CD14-positive monocyte (primary cell): ENCODE data around the gene NPAS3. TPM values are rescaled to one million over a fixed set of nuclear protein-coding genes. Genes with fewer than 3 reads are reported as not detected.

Experiments used
- DNase-seq, 3 donors: peaks; one replicate each; pipeline ENCODE4 v3.0.0-alpha.2; 2011 to 2022
- H2AFZ ChIP-seq: 2 replicates; pipeline ENCODE4 v1.6.0; 2012; ENCODE audit warnings: mild to moderate bottlenecking, low read depth, low read length, inconsistent platforms; ENCODE audit not compliant: insufficient read depth, poor library complexity, severe bottlenecking
- H3K27ac ChIP-seq, 2 donors: 1 replicate in 1 of 2; 2 replicates in 1 of 2; pipeline ENCODE4 v1.5.1; 2012 to 2013; ENCODE audit warnings: low read length in 2 of 2, control low read depth in 1 of 2, inconsistent platforms in 1 of 2, low read depth in 1 of 2, mild to moderate bottlenecking in 1 of 2
- H3K27me3 ChIP-seq, 2 donors: one replicate each; pipeline versions ENCODE4 v1.6.0 to v1.6.1; 2011 to 2013; ENCODE audit warnings: low read length in 2 of 2; ENCODE audit not compliant: control insufficient read depth in 2 of 2, insufficient read depth in 2 of 2
- H3K36me3 ChIP-seq, 2 donors: replicated peaks in 1 of 2; 1 replicate in 1 of 2; 2 replicates in 1 of 2; pipeline versions ENCODE4 v1.5.1 to v1.6.1; 2012 to 2013; ENCODE audit warnings: low read length in 2 of 2, control low read depth in 1 of 2, inconsistent platforms in 1 of 2, mild to moderate bottlenecking in 1 of 2; ENCODE audit not compliant: insufficient read depth in 2 of 2, control insufficient read depth in 1 of 2
- H3K4me1 ChIP-seq, 2 donors: 1 replicate in 1 of 2; 2 replicates in 1 of 2; pipeline versions ENCODE4 v1.5.1 to v1.6.1; 2012 to 2013; ENCODE audit warnings: low read length in 2 of 2, control low read depth in 1 of 2, inconsistent platforms in 1 of 2, mild to moderate bottlenecking in 1 of 2, moderate library complexity in 1 of 2; ENCODE audit not compliant: insufficient read depth in 2 of 2, control insufficient read depth in 1 of 2
- H3K4me2 ChIP-seq: replicated peaks from 2 replicates; pipeline ENCODE3; 2012; ENCODE audit warnings: low read length, moderate library complexity, mild to moderate bottlenecking; ENCODE audit not compliant: poor library complexity, severe bottlenecking; ENCODE audit errors: extremely low read depth
- H3K4me3 ChIP-seq, 3 experiments: fragments of 200-600 bp in 1 of 3; sonication (generic) in 1 of 3; replicated peaks in 1 of 3; 1 replicate in 2 of 3; 2 replicates in 1 of 3; pipeline ENCODE4 v1.5.1; 2011 to 2013; ENCODE audit warnings: low read length in 3 of 3, mild to moderate bottlenecking in 3 of 3, control low read depth in 2 of 3, low read depth in 2 of 3, inconsistent platforms in 1 of 3, moderate library complexity in 1 of 3
- H3K79me2 ChIP-seq: 2 replicates; pipeline ENCODE4 v1.6.0; 2012; ENCODE audit warnings: mild to moderate bottlenecking, control low read depth, inconsistent platforms, low read length, moderate library complexity; ENCODE audit not compliant: insufficient read depth
- H3K9ac ChIP-seq: 2 replicates; pipeline ENCODE4 v1.6.0; 2017; ENCODE audit warnings: low read length, mild to moderate bottlenecking; ENCODE audit not compliant: insufficient read depth, poor library complexity, severe bottlenecking
- H3K9me3 ChIP-seq, 2 donors: replicated peaks in 1 of 2; 1 replicate in 1 of 2; 2 replicates in 1 of 2; pipeline versions ENCODE4 v1.5.1 to v1.6.1; 2012 to 2013; ENCODE audit warnings: low read length in 2 of 2, control low read depth in 1 of 2; ENCODE audit not compliant: control insufficient read depth in 1 of 2, insufficient read depth in 1 of 2
- H4K20me1 ChIP-seq: 2 replicates; pipeline ENCODE4 v1.6.0; 2012; ENCODE audit warnings: mild to moderate bottlenecking, low read length, control low read depth, moderate library complexity; ENCODE audit not compliant: insufficient read depth
- H3K27ac Mint-ChIP-seq, 7 donors: one replicate each; pipeline ENCODE4 v1.8.0; 2020; ENCODE audit warnings: mild to moderate bottlenecking in 7 of 7, mixed read lengths in 7 of 7, moderate library complexity in 6 of 7, inconsistent platforms in 2 of 7
- H3K27me3 Mint-ChIP-seq, 3 donors: one replicate each; pipeline ENCODE4 v1.8.0; 2021 to 2022; ENCODE audit warnings: low read depth in 3 of 3, mild to moderate bottlenecking in 3 of 3, mixed read lengths in 3 of 3, moderate library complexity in 3 of 3, inconsistent platforms in 1 of 3
- H3K36me3 Mint-ChIP-seq, 2 donors: one replicate each; pipeline ENCODE4 v1.8.0; 2020; ENCODE audit warnings: mixed read lengths in 2 of 2, inconsistent platforms in 1 of 2, mild to moderate bottlenecking in 1 of 2
- H3K4me1 Mint-ChIP-seq: one replicate; pipeline ENCODE4 v1.8.0; 2020; ENCODE audit warnings: mild to moderate bottlenecking, mixed read lengths
- H3K4me3 Mint-ChIP-seq, 2 donors: one replicate each; pipeline ENCODE4 v1.8.0; 2020; ENCODE audit warnings: mild to moderate bottlenecking in 2 of 2, mixed read lengths in 2 of 2, moderate library complexity in 1 of 2
- H3K9me3 Mint-ChIP-seq, 7 donors: one replicate each; pipeline ENCODE4 v1.8.0; 2020 to 2022; ENCODE audit warnings: mixed read lengths in 7 of 7, mild to moderate bottlenecking in 6 of 7, moderate library complexity in 6 of 7, inconsistent platforms in 2 of 7
- CTCF ChIP-seq: fragments of 200-600 bp; IDR thresholded peaks from one replicate; pipeline ENCODE4 v1.8.0; 2022; ENCODE audit warnings: antibody characterized with exemption, mild to moderate bottlenecking
- WGBS: methylation state at CpG from one replicate; pipeline ENCODE4 v1.1.5; 2013; ENCODE audit warnings: missing lambda C conversion rate; ENCODE audit not compliant: insufficient coverage; 5-methylcytosine and 5-hydroxymethylcytosine counted together
- intact Hi-C, 2 donors: fragments of 100-400 bp; cut with micrococcal nuclease; formaldehyde crosslinking; loops; one replicate each; pipeline versions ENCODE4 v1.15.0 to v1.15.1; 2023
- polyA plus RNA-seq, 3 donors: library from polyadenylated mRNA; depleted of rRNA in 1 of 3; unstranded in 2 of 3; stranded (reverse) in 1 of 3; fragments of 300-500 nt in 2 of 3; fragments of >200 nt in 1 of 3; fragmentation: Illumina TruSeq in 2 of 3; gene quantifications; 1 replicate in 2 of 3; 2 replicates in 1 of 3; pipeline ENCODE4 v1.2.3, GENCODE V29; 2012 to 2021

Gene NPAS3
- polyA plus RNA-seq, 3 donors: not detected

- peaks cover 0 to 7% (median 0%) of the 10 kb centered on the region in 7 donors for H3K9me3 Mint-ChIP-seq
- no peaks in the 10 kb centered on the region for H3K4me1 ChIP-seq
- no peak overlapping the region for H3K9ac ChIP-seq
- no peak overlapping the region for H3K4me3 Mint-ChIP-seq
- intact Hi-C loops: no loop called here
- no peaks in the 10 kb centered on the region for H3K9me3 ChIP-seq
- TF ChIP-seq CTCF: no peak
- H3K4me3 ChIP-seq: no peak overlapping the region
- no peaks in the 10 kb centered on the region for H4K20me1 ChIP-seq
- H3K4me1 Mint-ChIP-seq: no peaks in the 10 kb centered on the region
- no peak for DNase-seq
- no peaks in the 10 kb centered on the region for H3K27me3 ChIP-seq
- H2AFZ ChIP-seq: no peak overlapping the region
- H3K36me3 Mint-ChIP-seq: no peaks in the 10 kb centered on the region
- H3K27me3 Mint-ChIP-seq: peaks cover 0 to 3% (median 0%) of the 10 kb centered on the region in 3 donors
- H3K27ac ChIP-seq: no peak overlapping the region
- no peak overlapping the region for H3K27ac Mint-ChIP-seq
- no peaks in the 10 kb centered on the region for H3K79me2 ChIP-seq
- H3K36me3 ChIP-seq: no peaks in the 10 kb centered on the region
- no peak overlapping the region for H3K4me2 ChIP-seq
- no CpG with 5 or more reads among the region's 4 CpGs for WGBS
These were observed 409.8 kb downstream of the NPAS3 start for GRCh38 chr14:33348510-33348909.

GRCh38 chr14:33349871-33350270, 411.2 kb downstream of the NPAS3 start:
- no peak overlapping the region for H3K4me3 Mint-ChIP-seq
- Histone ChIP-seq H3K9ac (no peak overlapping the region), H3K27ac (no peak overlapping the region), H4K20me1 (no peaks in the 10 kb centered on the region), H2AFZ (no peak overlapping the region), H3K79me2 (no peaks in the 10 kb centered on the region), H3K4me3 (no peak overlapping the region), H3K9me3 (no peaks in the 10 kb centered on the region), H3K4me1 (no peaks in the 10 kb centered on the region), H3K36me3 (no peaks in the 10 kb centered on the region), H3K27me3 (no peaks in the 10 kb centered on the region), H3K4me2 (no peak overlapping the region)
- 98% methylated on average over 6 of the region's 10 CpGs for WGBS
- H3K27ac Mint-ChIP-seq: no peak overlapping the region
- no peaks in the 10 kb centered on the region for H3K4me1 Mint-ChIP-seq
- intact Hi-C loops: no loop called here
- H3K27me3 Mint-ChIP-seq: peaks cover 0 to 3% (median 0%) of the 10 kb centered on the region in 3 donors
- no peak for DNase-seq
- H3K36me3 Mint-ChIP-seq: no peaks in the 10 kb centered on the region
- peaks cover 0 to 8% (median 0%) of the 10 kb centered on the region in 7 donors for H3K9me3 Mint-ChIP-seq
- TF ChIP-seq CTCF: no peak
